ENCODE measurements around the gene OR51M1.

The OR51M1 gene

DNA sequence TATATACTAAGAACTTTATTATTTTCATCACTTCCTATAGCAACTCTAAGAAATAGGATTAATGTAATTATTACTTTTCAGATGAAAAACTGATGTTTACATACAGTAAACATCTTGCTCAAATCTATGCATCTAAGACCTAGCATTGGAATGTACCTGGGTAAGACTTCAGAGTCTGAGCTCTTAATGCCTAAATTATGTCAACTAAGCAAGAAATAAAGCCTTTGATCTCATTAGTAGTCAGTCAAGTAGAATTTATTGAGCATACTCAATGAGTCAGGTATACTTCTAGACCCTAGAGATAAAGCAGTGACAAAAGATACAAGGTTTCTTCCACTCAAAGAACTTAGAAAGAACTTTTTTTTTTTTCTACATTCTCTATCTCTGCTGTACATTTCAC is 21.6 kb downstream of the OR51M1 start:
- no peak overlapping the region for H3K4me2 ChIP-seq (ENCODE audit: low read depth, low read length)
- no peaks in the 10 kb centered on the region for H3F3A ChIP-seq (ENCODE audit: insufficient read depth, low read length)
- no peak overlapping the region for H3K27ac ChIP-seq (ENCODE audit: low read length)
- H4K20me1 ChIP-seq (ENCODE audit: insufficient read depth, low read length): no peaks in the 10 kb centered on the region
- H3K27me3 ChIP-seq (replicated peaks; ENCODE audit: insufficient read depth, low read length): no peaks in the 10 kb centered on the region
- H3K9ac ChIP-seq (ENCODE audit: low read length): no peak overlapping the region
- H3K4me3 ChIP-seq (ENCODE audit: low read length): no peak overlapping the region
- H3K9me3 ChIP-seq (replicated peaks; ENCODE audit: insufficient read depth, low read length): no peaks in the 10 kb centered on the region
- no peak overlapping the region for H2AFZ ChIP-seq (ENCODE audit: low read length)
- no peak for TF ChIP-seq CTCF (IDR thresholded peaks at IDR 0.05; ENCODE audit: low read length)
- TF ChIP-seq EZH2phosphoT487 (IDR thresholded peaks at IDR 0.05; ENCODE audit: low read length): no peak
- no peak for TF ChIP-seq EZH2 (optimal IDR thresholded peaks at IDR 0.05; ENCODE audit: low read depth, low read length)
- H3K79me2 ChIP-seq (ENCODE audit: low read length): no peaks in the 10 kb centered on the region
- no peak for DNase-seq
- no peaks in the 10 kb centered on the region for H3K4me1 ChIP-seq (ENCODE audit: low read length)
- no peaks in the 10 kb centered on the region for H3K9me2 ChIP-seq (replicated peaks; ENCODE audit: insufficient read depth, low read length)
- no peaks in the 10 kb centered on the region for H3K36me3 ChIP-seq (replicated peaks; ENCODE audit: insufficient read depth, low read length)

GRCh38 chr11:5420993-5421392 is 37.4 kb downstream of the OR51M1 start:
- H2AFZ ChIP-seq (ENCODE audit: low read length): no peak overlapping the region

GRCh38 chr11:5421811-5422210 is 38.2 kb downstream of the OR51M1 start, which contains the start of gene OR51Q1:
Gene OR51Q1, plus strand, starts transcription at chr11:5422111. Its CDS starts 90 bp downstream, at chr11:5422201.
- no peaks in the 10 kb centered on the region for H4K20me1 ChIP-seq (ENCODE audit: insufficient read depth, low read length)
- no peak within 1 kb of the TSS for H2AFZ ChIP-seq (ENCODE audit: low read length)
- no peaks in the 10 kb centered on the region for H3K9me2 ChIP-seq (replicated peaks; ENCODE audit: insufficient read depth, low read length)
- no peak within 1 kb of the TSS for H3K9ac ChIP-seq (ENCODE audit: low read length)
- no peak for TF ChIP-seq EZH2 (optimal IDR thresholded peaks at IDR 0.05; ENCODE audit: low read depth, low read length)
- no peak for TF ChIP-seq CTCF (IDR thresholded peaks at IDR 0.05; ENCODE audit: low read length)
- no peak for TF ChIP-seq EZH2phosphoT487 (IDR thresholded peaks at IDR 0.05; ENCODE audit: low read length)
- no peak within 1 kb of the TSS for H3K4me2 ChIP-seq (ENCODE audit: low read depth, low read length)
- no peaks in the 10 kb centered on the region for H3K27me3 ChIP-seq (replicated peaks; ENCODE audit: insufficient read depth, low read length)
- H3K27ac ChIP-seq (ENCODE audit: low read length): no peak within 1 kb of the TSS
- no peaks in the 10 kb centered on the region for H3K79me2 ChIP-seq (ENCODE audit: low read length)
- no peaks in the 10 kb centered on the region for H3K4me1 ChIP-seq (ENCODE audit: low read length)
- H3K4me3 ChIP-seq (ENCODE audit: low read length): no peak within 1 kb of the TSS
- H3K36me3 ChIP-seq (replicated peaks; ENCODE audit: insufficient read depth, low read length): no peaks in the 10 kb centered on the region
- no peaks in the 10 kb centered on the region for H3K9me3 ChIP-seq (replicated peaks; ENCODE audit: insufficient read depth, low read length)
- H3F3A ChIP-seq (ENCODE audit: insufficient read depth, low read length): no peaks in the 10 kb centered on the region
- DNase-seq: no peak

More at GRCh38 chr11:5420993-5421392, 37.4 kb downstream of the OR51M1 start:
- no peak for TF ChIP-seq CTCF (IDR thresholded peaks at IDR 0.05; ENCODE audit: low read length)
- TF ChIP-seq EZH2phosphoT487 (IDR thresholded peaks at IDR 0.05; ENCODE audit: low read length): no peak
- TF ChIP-seq EZH2 (optimal IDR thresholded peaks at IDR 0.05; ENCODE audit: low read depth, low read length): no peak
- Histone ChIP-seq H3K36me3 (replicated peaks; ENCODE audit: insufficient read depth, low read length) (no peaks in the 10 kb centered on the region), H3K9me3 (replicated peaks; ENCODE audit: insufficient read depth, low read length) (no peaks in the 10 kb centered on the region), H3K27ac (ENCODE audit: low read length) (no peak overlapping the region), H3F3A (ENCODE audit: insufficient read depth, low read length) (no peaks in the 10 kb centered on the region), H4K20me1 (ENCODE audit: insufficient read depth, low read length) (no peaks in the 10 kb centered on the region), H3K4me3 (ENCODE audit: low read length) (no peak overlapping the region), H3K4me1 (ENCODE audit: low read length) (no peaks in the 10 kb centered on the region), H3K4me2 (ENCODE audit: low read depth, low read length) (no peak overlapping the region), H3K9ac (ENCODE audit: low read length) (no peak overlapping the region), H3K79me2 (ENCODE audit: low read length) (no peaks in the 10 kb centered on the region), H3K9me2 (replicated peaks; ENCODE audit: insufficient read depth, low read length) (no peaks in the 10 kb centered on the region), H3K27me3 (replicated peaks; ENCODE audit: insufficient read depth, low read length) (no peaks in the 10 kb centered on the region)
- DNase-seq: no peak

Data from MM.1S (cell line).